HG03066 (cell line): Measurements from ENCODE around the gene WDR70.
A peak's percentile ranks its signal among the peaks of the same experiment; 100 is the strongest.
"Not testable (repeated sequence)": the region's sequence is repeated elsewhere in the genome, so short reads cannot be mapped to it uniquely, and the experiment has no call there.

Source experiments
- ATAC-seq: cut with Tn5 transposase; IDR thresholded peaks from one replicate; pipeline ENCODE4 v1.9.1; 2021; ENCODE audit warnings: low read depth; ENCODE audit not compliant: unreplicated experiment

Gene WDR70

DNA sequence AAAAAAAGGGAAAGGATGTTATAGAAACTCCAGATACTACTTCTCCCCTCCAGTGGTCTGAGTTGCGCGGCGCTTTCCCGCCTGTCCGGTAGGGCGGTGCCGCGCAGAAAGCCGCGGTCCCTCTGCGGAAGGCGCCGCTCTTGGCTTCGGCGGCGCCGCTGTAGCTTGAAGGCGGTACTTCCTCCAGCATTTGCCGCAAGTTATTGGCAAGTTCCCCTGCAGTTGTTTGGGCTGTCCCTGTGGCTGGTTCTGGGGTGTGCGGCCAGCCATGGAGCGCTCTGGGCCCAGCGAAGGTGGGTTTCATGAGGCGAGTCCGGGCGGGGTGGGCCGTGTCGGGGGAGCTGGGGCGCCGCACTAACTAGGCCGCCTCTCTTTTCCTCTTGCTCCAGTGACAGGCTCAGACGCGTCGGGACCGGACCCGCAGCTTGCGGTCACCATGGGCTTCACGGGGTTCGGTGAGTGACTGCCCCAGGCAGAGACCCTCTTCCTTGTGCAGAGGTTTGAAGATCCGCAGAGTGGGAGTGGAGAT is at the start of gene WDR70:
WDR70 (plus strand) TSS at position 219 of the 529 bp plus-strand sequence; CDS start at position 269, 50 bp downstream.
- peak; percentile 97 for ATAC-seq

GRCh38 chr5:37334754-37335153 is 44.4 kb upstream of the WDR70 start:
- ATAC-seq = not testable (repeated sequence)

GRCh38 chr5:37342741-37343140 is 36.4 kb upstream of the WDR70 start:
- ATAC-seq = not testable (repeated sequence)

GRCh38 chr5:37355161-37355560 is 24.0 kb upstream of the WDR70 start:
- ATAC-seq = no peak

- peak; percentile 41 for ATAC-seq
These were observed 8.6 kb upstream of the WDR70 start for GRCh38 chr5:37370550-37370863.

- ATAC-seq = peak; percentile 98
These were observed 8.0 kb upstream of the WDR70 start, which contains the start of gene NUP155 for GRCh38 chr5:37370864-37371726. TSS of gene NUP155 (minus strand) at chr5:37371106. CDS start at chr5:37370977, 129 bp downstream.

GRCh38 chr5:37375091-37375490 is 4.0 kb upstream of the WDR70 start:
- no peak for ATAC-seq

- ATAC-seq = not testable (repeated sequence)
These were observed 1.1 kb upstream of the WDR70 start for GRCh38 chr5:37378066-37378465.

- no peak for ATAC-seq
These were observed 12.5 kb downstream of the WDR70 start for GRCh38 chr5:37391591-37391990.

GRCh38 chr5:37396352-37396751 is 17.2 kb downstream of the WDR70 start:
- ATAC-seq = no peak

DNA sequence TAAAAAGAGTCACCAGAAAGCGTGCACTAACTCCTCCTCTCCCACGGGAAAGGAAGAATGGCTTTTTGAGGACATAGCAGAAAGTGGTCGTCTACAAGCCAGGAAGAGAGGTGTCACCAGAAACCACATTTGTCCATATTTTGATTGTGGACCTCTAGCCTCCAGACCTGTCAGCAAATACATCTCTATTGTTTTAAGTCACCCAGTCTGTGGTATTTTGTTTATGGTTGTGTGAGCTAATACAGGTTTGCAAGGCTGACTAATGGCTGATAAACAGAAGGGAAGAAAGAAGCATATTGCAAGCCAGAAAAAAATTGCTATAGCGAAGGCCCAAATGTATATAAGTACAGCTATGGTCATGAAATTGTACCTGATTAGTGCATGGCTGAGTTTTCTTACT is 21.4 kb downstream of the WDR70 start:
- ATAC-seq = no peak

DNA sequence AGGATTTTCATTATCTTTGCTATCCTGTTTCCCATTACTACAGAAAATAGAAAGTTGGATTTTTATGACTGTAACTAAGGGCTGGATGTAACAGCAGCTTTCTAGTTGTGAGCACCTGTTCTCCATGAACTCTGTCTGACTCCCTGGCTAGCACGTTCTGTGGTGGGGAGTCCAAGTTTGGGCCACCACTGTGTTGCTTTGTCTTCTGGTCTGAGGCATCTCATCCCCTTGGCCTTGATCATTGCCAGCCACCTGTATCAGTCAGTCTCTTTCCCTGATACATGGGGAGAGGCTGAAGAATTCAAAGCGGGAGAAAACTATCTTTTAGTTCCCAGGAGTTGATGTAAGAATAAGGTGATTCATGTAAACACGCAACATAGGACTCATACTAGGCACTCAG is 33.4 kb downstream of the WDR70 start:
- ATAC-seq = no peak

DNA sequence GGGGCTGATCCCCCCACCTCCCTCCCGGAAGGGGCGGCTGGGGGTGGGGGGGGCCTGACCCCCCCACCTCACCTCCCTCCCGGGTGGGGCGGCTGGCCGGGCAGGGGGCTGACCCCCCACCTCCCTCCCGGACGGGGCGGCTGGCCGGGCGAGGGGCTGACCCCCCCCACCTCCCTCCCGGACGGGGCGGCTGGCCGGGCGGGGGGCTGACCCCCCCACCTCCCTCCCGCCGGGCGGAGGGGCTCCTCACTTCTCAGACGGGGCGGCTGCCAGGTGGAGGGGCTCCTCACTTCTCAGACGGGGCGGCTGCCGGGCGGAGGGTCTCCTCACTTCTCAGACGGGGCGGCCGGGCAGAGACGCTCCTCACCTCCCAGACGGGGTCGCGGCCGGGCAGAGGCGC is 36.3 kb downstream of the WDR70 start:
- ATAC-seq = not testable (repeated sequence)

DNA sequence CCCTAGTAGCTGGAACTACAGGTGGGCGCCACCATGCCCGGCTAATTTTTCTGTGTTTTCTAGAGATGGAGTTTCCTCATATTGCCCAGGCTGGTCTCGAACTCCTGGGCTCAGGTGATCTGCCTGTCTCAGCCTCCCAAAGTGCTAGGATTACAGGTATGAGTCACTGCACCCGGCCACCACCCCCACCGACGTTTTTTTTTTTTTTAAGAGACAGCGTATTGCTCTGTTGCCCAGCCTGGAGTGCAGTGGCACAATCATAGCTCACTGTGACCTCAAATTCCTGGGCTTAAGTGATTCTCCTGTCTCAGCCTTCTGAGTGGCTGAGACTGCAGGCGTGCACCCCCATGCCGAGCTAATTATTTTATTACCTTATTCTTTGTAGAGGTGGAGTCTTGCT is 38.2 kb downstream of the WDR70 start:
- no peak for ATAC-seq

- ATAC-seq = no peak
These were observed 45.3 kb downstream of the WDR70 start for GRCh38 chr5:37424441-37424840.

GRCh38 chr5:37428044-37428443 is 48.9 kb downstream of the WDR70 start:
- ATAC-seq = no peak

- no peak for ATAC-seq
These were observed 56.1 kb downstream of the WDR70 start for GRCh38 chr5:37435261-37435660.

GRCh38 chr5:37436146-37436934 is 57.2 kb downstream of the WDR70 start:
- peak; percentile 65 for ATAC-seq

- ATAC-seq = no peak
These were observed 58.6 kb downstream of the WDR70 start for GRCh38 chr5:37437711-37438110.

GRCh38 chr5:37445783-37446182 is 66.7 kb downstream of the WDR70 start:
- not testable (repeated sequence) for ATAC-seq

DNA sequence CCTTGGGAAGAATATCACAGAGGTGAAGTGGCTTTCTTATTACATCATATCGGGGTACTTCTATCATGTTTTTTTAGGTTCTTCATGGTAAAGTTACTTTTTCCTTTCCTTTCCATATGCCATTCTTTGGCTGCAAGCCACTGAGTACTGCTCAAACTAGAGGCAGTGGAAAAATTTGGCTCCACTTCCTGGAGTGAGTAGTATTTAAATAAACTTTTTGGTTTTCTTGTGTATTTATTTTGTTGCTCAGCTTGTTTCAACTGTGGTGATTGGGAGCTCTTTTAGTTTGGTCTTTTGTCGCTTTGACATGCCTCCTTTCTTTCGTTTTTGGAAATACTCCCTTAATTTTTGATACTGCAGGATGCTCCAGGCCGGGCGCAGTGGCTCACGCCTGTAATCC is 69.8 kb downstream of the WDR70 start:
- ATAC-seq = no peak
